Ovary (tissue), 3 donors: ENCODE data around the gene GFI1B.
"Not testable (repeated sequence)": the region's sequence is repeated elsewhere in the genome, so short reads cannot be mapped to it uniquely, and the experiment has no call there.

ENCODE experiments used
- EP300 ChIP-seq: sonication (generic); formaldehyde crosslinking; IDR thresholded peaks from one replicate; pipeline ENCODE4 v1.6.1; 2017; ENCODE audit warnings: antibody characterized with exemption
- POLR2A ChIP-seq: fragments of 450-650 bp; IDR thresholded peaks from one replicate; pipeline ENCODE4 v1.6.1; 2017; ENCODE audit warnings: antibody characterized with exemption, mild to moderate bottlenecking, moderate library complexity
- TF ChIP-seq, protein P1 (sequence below), 3 donors: fragments of 450-650 bp in 2 of 3; fragments of 200-600 bp in 1 of 3; IDR thresholded peaks; one replicate each; pipeline versions ENCODE4 v1.5.1 to v1.8.0; 2016 to 2022; ENCODE audit warnings: antibody characterized with exemption in 3 of 3, mild to moderate bottlenecking in 1 of 3
- donor health status: DM: no; HTN: no; CAD: no.

DNA sequence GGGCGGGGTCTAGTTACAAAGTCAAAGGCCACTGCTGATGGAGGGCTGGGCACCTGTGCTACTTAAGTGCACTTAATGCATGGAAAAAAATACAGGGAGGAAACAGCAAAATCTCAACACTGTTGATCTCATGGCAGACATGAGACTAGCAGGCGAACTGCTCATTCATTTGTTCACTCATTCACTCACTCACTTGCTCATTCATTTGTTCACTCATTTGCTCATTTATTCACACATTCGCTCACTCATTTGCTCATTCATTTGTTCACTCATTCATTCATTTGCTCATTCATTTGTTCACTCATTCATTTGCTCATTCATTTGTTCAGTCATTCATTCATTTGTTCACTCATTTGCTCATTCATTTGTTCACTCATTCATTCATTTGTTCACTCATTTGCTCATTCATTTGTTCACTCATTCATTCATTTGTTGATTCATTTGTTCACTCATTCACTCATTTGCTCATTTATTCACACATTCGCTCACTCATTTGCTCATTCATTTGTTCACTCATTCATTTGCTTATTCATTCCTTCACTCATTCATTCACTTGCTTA is 11.6 kb downstream of the GFI1B start:
- TF ChIP-seq, protein P1, sequence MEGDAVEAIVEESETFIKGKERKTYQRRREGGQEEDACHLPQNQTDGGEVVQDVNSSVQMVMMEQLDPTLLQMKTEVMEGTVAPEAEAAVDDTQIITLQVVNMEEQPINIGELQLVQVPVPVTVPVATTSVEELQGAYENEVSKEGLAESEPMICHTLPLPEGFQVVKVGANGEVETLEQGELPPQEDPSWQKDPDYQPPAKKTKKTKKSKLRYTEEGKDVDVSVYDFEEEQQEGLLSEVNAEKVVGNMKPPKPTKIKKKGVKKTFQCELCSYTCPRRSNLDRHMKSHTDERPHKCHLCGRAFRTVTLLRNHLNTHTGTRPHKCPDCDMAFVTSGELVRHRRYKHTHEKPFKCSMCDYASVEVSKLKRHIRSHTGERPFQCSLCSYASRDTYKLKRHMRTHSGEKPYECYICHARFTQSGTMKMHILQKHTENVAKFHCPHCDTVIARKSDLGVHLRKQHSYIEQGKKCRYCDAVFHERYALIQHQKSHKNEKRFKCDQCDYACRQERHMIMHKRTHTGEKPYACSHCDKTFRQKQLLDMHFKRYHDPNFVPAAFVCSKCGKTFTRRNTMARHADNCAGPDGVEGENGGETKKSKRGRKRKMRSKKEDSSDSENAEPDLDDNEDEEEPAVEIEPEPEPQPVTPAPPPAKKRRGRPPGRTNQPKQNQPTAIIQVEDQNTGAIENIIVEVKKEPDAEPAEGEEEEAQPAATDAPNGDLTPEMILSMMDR (IDR thresholded peaks at IDR 0.05), result not testable (repeated sequence)
- not testable (repeated sequence) for TF ChIP-seq POLR2A, EP300
